Stimulated activated CD4-positive, alpha-beta T cell treated with anti-CD3 and anti-CD28 coated beads, Interleukin-4, amount 100 ng/mL, for 48 hours (primary cell): ENCODE results near the gene SYT11.
"Not testable (repeated sequence)": the region's sequence is repeated elsewhere in the genome, so short reads cannot be mapped to it uniquely, and the experiment has no call there.

Experiments used
- DNase-seq, 2 donors: peaks; one replicate each; pipeline ENCODE4 v3.0.0-alpha.2; 2020; ENCODE audit warnings: low read depth in 2 of 2

Gene SYT11, protein sequence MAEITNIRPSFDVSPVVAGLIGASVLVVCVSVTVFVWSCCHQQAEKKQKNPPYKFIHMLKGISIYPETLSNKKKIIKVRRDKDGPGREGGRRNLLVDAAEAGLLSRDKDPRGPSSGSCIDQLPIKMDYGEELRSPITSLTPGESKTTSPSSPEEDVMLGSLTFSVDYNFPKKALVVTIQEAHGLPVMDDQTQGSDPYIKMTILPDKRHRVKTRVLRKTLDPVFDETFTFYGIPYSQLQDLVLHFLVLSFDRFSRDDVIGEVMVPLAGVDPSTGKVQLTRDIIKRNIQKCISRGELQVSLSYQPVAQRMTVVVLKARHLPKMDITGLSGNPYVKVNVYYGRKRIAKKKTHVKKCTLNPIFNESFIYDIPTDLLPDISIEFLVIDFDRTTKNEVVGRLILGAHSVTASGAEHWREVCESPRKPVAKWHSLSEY

DNA sequence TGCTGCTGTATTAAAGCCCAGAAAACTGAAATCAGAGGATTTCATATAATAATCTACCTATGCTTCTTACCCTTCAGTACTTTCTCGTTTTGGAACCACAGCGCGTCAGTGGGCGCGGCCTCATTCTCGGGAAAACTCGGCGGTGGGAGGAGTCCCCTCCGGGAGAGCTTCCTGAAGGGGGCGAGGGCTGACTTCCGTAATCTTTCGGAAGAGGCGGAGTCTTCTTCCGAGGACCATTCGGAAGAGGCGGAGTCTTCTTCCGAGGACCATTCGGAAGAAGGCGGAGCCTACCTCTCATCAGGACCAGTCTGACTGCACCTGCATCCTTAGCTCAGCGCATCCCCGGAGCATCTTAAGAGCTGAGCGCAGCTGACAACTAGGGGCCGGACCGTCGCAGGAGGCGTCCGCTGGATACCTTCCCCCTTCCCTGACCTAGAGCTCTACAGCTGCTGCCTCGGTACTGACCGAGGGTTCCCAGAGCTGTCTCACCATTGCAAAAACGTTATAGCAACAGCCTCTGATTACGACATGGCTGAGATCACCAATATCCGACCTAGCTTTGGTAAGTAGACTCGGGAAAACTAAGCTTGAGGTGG lies at the start of gene SYT11:
Gene SYT11 (plus strand): TSS at position 334 of the 596 bp plus-strand sequence. CDS start 195 bp downstream, at position 529.
- DNase-seq: peak; percentile 95

DNA sequence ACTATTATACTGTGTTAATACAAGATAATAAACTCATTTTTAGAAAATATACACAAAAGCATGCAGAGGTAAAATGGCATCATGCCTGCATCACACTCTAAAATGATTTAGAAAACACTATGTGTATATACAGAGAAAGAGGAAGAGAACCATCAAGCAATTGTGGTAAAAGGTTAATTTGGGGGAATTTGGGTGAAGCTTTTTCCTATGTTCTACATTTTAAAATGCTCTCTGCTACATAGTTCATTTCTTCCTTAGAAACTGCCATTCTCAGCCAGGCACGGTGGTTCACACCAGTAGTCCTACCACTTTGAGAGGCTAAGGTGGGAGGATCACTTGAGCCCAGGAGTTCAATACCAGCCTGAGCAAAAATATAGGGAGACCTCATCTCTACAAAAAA lies 46.5 kb upstream of the SYT11 start:
- DNase-seq: no peak

DNA sequence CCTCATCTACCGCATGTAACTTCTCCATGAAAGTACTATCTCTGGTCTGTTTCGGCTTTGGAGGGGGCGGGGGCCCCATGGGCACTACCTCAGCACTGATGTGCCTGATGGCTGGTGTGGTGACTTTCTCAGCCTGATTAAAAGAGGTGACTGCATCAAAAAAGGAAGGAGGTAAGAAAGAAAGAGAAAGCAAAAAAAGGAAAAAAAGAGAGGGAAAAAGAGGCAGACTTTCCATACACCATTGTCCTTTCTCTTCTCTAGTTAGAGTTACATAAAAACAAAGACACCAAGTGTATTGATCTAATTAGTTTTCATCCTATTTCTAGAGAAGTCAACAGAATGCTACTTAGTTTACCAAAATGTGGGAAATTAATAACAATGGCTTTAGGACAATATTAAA lies 45.7 kb upstream of the SYT11 start:
- no peak for DNase-seq

DNA sequence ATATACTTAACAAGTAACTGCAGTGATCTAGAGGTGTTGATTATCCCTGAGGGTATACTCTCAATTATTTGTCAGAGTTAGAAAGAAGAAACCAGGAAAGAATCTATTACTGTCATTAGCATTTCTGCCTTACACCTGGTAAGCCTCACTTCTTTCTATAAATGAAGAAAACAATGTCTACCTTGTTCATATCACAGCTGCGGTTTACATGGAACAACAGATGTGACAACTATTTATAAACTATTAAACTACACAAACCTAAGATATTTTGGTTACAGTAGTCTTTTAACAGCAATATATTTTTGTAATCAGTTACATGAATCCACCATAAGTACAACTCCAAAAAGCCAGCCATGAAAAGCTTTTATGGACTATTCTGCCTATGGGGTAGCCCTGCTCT lies 43.0 kb upstream of the SYT11 start:
- no peak for DNase-seq

DNA sequence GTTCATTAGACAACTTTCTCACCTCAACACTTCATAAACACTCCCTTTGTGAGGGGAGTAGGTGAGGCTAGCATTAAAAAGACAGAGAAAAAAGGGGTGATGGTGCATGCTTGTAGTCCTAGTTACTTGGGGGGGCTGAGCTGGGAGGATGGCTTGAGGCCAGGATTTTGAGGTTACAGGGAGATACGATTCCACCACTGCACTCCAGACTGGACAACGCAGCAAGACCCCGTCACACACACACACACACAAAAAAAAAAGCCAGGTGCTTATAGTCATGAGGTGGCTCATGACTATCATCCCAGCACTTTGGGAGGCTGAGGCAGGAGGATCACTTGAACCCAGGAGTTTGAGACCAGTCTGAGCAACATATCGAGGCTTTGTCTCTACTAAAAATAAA lies 31.9 kb upstream of the SYT11 start:
- no peak for DNase-seq

DNA sequence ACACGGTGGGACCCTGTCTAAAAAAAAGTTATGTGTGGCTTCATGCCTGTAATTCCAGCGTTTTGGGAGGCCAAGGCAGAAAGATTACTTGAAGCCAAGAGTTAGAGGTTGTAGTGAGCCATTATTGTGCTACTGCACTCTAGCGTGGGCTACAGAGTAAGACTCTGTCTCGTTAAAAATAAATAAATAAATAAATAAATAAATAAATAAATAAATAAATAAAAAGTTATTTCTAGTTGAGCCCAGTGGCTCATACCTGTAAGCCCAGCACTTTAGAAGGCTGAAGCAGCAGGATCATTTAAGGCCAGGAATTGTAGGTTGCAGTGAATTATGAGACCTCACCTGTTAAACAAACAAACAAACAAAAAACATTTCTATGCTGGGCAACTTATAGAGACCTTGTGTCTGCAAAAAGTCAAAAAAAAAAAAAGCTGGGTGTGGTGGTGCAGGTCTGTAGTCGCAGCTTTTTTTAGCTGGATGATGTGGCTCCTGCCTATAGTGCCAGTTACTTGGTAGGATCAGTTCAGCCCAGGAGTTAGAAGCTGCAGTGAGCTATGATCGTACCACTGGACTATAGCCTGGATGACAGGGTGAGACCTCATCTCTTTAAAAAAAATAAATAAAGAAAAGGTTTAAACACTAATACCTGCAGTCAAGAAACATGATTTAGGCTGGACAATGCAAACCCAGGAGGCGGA lies 27.9 kb upstream of the SYT11 start:
- no peak for DNase-seq

DNA sequence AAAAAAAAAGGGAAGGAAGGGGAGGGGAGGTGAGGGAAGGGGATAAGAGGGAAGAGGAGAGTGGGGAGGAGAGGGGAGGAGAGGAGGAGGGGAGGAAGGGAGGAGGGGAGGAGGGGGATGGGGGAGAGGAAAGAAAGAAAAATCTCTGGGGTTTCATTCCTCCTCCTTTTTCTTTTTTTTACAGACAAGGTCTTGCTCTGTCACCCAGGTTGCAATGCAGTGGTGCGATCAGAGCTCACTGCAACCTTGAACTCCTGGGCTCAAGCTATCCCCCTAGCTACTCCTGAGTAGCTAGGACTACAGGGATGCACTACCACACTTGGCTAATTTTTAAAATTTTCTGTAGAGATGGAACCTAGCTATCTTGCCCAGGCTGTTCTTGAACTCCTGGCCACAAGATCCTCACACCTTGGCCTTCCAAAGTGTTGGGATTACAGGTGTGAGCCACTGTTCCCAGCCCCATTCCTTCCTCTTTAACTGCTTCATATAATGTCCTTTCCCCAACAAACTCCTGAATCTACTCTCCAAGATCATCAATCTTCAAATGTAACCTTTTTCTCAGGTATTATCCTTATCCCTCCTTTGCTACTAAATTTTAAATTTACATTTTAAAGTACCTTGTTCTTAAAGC lies 25.6 kb upstream of the SYT11 start:
- DNase-seq: no peak

DNA sequence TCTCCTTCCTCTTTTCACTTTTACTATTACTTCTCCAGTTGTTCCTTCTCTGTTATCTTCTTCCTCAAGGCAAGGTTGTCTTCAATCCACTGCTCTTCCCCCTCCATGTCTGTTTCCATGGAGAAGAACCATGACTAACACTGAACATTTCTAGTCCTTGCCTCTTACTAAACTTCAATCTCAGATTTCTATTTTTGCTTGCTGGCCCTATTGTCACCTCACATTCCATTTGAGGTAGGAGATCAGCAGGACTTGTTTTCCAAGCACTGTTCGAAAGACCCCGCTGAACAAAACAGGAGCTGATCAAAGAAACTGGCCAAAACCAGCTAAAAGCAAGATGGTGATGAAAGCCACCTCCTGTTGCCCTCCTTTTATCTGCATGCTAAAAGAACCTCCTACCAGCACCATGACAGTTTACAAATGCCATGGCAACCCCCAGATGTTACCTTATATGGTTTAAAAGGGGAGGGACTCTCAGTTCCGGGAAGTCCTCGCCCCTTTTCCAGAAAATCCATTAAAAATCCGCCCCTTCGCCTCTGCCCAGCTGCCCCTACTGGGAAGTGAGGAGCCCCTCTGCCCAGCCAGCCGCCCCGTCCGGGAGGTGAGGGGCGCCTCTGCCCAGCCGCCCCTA lies 25.0 kb upstream of the SYT11 start:
- no peak for DNase-seq

DNA sequence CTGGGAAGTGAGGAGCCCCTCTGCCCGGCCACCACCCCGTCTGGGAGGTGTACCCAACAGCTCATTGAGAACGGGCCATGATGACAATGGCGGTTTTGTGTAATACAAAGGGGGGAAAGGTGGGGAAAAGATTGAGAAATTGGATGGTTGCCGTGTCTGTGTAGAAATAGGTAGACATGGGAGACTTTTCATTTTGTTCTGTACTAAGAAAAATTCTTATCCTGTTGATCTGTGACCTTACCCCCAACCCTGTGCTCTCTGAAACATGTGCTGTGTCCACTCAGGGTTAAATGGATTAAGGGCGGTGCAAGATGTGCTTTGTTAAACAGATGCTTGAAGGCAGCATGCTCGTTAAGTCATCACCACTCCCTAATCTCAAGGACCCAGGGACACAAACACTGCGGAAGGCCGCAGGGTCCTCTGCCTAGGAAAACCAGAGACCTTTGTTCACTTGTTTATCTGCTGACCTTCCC lies 24.4 kb upstream of the SYT11 start:
- DNase-seq: not testable (repeated sequence)

DNA sequence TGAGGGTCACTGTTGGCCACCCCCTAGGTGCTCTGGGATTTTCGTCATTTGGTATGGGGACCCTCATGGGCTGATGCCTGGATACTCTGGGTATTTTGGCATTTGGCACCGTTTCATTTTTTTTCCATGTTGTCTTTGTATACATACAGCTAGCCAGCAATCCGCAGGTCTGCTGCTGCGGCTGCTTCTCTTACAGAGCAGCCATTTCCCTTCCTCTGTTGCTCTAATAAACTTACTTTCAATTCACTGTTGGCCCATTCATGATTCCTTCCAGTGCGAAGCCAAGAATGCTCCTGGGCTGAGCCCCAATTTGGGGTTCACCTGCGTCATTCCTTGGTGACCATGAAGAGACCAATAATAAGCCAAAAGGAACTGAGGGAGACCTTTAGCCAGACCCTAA lies 23.8 kb upstream of the SYT11 start:
- no peak for DNase-seq

DNA sequence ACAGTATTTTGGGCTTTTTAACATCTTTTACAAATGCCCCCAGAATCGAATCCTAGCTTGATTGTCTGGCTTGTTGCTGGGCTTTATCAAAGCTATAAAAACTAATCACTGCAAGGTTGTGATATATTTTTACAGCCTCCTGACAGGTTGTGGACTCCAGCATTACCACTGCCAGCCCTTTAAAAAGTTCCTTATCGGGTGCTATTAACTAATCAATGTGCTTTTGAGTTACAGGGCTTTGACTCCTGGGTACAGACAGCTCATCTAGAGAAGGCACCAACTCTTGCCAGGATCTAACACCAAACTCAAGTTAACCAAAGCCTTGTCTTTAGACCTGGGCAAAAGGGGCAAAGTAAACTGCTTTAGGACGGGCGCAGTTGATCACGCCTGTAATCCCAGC lies 19.0 kb upstream of the SYT11 start:
- no peak for DNase-seq

DNA sequence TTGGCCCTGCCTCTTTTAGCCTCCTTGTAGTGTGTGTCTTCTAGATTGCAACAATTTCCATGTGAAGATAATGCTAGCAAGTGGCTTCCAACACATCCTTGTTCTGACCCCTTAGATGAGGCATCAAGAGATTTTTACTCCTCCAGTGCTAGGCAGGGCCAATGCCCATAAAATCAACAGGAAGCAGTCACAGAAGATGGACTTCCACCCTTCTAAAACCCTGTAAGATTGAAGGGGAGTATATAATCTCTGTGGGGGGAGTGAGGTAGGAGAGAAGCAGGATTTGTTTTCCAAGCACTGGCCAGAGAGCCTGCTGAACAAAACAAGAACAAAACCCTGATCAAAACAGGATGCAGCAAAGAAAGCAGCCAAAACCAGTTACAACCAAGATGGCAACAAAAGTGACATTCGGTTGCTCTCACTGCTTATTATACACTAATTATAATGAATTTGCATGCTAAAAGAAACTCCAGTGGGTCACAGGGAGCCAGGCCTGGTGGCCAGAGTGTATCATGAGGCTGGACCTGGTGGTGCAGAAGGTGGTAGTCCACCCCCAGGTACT lies 14.4 kb upstream of the SYT11 start:
- DNase-seq: no peak

DNA sequence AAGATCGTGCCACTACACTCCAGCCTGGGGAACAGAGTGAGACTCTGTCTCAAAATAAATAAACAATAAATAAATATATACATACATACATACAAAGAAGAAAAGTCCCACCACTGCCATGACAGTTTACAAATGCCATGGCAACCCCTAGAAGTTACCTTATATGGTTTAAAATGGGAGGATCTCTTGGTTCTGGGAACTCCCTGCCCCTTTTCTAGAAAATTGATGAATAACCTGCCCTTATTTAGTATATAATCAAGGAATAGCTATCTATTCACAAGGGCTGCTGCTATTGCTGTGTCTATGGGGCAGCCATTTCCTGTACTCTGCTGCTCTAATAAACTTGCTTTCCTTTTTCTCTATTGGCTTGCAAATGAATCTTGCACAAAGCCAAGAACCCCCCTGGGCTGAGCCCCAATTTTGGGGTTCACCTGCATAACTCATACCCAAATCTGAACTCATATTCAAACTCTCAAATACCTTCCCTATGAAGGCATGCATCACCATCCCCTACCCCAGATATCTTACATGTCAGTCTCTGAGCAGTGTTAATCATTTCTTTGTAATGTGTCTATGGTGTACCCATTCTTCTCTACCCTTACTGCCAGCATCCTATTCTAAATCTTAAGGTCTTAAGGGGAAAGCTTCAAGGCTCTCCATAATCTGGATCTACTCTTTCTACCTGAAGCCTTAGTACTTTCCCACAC lies 11.4 kb upstream of the SYT11 start:
- DNase-seq: no peak

DNA sequence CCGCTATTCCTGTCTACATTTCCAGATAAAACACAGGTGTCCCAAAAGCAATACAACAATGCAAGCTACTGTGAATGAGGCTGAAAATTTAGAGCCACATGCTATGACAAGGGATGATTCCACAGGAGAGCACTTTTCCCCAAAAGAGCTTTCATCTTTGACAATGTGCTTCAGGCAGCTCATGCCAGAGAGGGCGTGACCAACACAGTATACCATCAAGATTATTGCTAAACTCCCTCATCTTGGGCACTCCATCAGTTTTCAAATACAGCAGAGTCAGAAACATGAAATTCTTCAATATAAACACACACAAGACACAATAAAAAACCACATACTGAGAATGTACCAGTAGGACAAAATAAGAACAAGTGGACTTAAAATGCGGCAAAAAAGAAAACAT lies 9.0 kb upstream of the SYT11 start:
- no peak for DNase-seq

DNA sequence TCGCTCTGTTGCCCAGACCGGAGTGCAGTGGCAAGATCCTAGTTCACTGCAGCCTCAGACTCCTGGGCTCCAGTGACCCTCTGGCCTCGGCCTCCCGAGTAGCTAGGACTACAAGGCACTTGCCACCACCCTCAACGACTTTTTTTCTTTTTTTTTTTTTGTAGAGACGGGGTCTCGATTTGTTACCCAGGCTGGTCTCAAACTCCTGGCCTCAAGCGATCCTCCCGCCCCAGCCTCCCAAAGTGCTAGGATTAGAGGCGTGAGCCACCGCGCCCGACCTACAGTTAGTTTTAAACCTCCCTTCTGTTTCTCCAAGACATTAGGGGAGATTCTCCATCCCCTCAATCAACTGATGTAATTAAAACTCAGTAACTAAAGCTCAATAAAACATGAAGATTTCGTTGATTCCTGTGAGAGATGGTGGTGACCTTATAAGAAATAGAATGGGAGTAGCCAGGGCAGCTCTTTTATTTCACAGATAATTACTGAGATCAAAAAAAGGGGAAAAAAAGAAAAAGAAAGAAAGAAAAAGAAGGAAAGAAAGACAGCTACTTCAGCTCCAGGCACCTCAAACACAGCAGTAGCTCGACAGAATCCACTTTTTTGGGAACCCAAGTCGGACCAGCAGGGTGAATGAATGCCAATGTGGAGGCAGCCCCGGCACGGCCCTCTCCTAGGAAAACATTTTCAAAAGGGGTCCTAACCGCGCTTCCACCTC lies 3.0 kb upstream of the SYT11 start:
- no peak for DNase-seq

DNA sequence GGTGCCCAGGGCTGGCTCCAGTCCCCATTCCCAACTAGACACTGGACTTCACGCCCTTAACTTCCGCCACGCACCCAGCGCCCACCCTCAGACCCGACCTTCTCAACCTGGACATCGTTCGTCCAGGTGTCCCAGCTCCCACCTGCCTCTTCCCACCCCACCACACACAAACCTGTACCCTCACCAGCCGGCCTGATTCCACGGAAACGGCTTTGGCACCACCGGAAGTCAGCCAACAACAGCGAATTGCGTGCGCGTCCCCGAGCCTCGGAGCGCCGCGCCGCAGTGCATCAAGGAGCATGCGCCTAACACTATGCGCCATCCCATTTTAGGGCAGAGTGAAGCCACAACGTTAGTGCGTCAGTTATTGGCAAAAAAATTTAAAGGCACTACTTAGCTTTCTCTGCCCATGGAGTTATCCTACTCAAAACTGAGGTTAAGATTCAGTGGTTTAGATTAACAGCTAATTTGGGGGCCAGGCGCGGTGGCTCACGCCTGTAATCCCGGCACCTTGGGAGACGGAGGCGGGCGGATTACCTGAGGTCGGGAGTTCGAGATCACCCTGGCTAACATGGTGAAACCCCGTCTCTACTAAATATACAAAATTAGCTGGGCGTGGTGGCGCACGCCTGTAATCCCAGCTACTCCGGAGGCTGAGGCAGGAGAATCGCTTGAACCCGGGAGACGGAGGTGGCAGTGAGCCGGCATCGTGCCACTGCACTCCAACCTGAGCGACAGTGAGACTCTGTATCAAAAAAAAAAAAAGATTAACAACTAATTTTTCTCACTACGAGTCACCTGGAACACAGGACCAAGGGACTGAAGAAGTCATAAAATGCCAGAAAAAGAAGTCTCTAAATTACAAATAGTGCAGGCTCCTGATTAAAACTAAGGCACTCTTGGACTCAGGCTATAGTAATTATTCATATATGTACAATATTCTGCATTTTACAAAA lies 2.1 kb upstream of the SYT11 start, which contains the start of gene GON4L:
Gene GON4L (minus strand): TSS at position 240 of the 956 bp plus-strand sequence. CDS start 3,434 bp downstream, outside the sequence.
- DNase-seq: peak; percentile 79 to 87

DNA sequence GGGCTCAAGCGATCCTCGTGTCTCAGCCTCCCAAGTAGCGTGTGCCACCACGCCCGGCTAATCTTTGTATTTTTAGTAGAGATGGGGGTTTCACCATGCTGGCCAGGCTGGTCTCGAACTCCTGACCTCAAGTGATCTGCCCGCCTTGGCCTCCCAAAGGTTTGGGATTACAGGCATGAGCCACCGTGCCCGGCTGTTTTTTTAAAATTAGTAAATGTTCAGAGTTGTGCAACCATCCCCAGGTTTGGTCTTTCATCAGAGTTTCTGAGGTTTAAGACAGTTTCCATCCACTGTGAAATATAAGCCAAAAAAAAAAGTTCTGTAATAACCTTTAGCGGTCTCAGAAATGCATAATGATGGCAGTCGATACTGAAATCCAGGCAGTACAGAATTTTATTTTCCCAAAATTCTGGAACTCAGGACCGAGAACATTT lies 550 bp upstream of the SYT11 start:
- DNase-seq: peak in 1 of 2 donors; percentile 22
